Measurements from ENCODE around the gene CLSTN3. TPM values are rescaled to one million over a fixed set of nuclear protein-coding genes. Genes with fewer than 3 reads are reported as not detected.

Gene CLSTN3
- total and polyA plus RNA-seq, 10 of the 15 experiments (the other 5 are each of a cell fraction or from before 2014, with no cell fraction given): 0.09 to 35.9 (median 11.3) TPM

GRCh38 chr12:7128681-7129286 is 1.4 kb upstream of the CLSTN3 start, which contains the start of gene RBP5:
Gene RBP5 (minus strand): TSS chr12:7128889. CDS start chr12:7128775, 114 bp downstream.
- ATAC-seq (no peak), FAIRE-seq (no peak), DNase-seq (ENCODE audit: low read depth, low spot score) (no peak)
- Histone ChIP-seq H3K36me3 (ENCODE audit: control insufficient read depth in 2 of 2, insufficient read depth in 2 of 2, low read length in 1 of 2) (no peaks in the 10 kb centered on the region; a peak in 3 of 4 replicates), H3K9ac (ENCODE audit: control insufficient read depth, insufficient read depth, low read length) (no peak within 1 kb of the TSS), H3K4me1 (ENCODE audit: control insufficient read depth, insufficient read depth, low read length) (peaks cover 13% of the 10 kb centered on the region), H4K20me1 (ENCODE audit: control insufficient read depth, insufficient read depth) (no peaks in the 10 kb centered on the region), H3K27ac (ENCODE audit: control insufficient read depth, insufficient read depth) (no peak within 1 kb of the TSS; the same call in 1 of the 2 replicates), H2AFZ (ENCODE audit: control insufficient read depth, low read depth, low read length) (peak within 1 kb of the TSS; percentile 58), H3K27me3 (replicated peaks in 1 of 2; ENCODE audit: control insufficient read depth in 2 of 2, insufficient read depth in 2 of 2, low read length in 1 of 2) (no peaks in the 10 kb centered on the region), H3K4me2 (ENCODE audit: control insufficient read depth, insufficient read depth) (peak within 1 kb of the TSS; percentile 98), H3K79me2 (ENCODE audit: control insufficient read depth, insufficient read depth, low read length) (no peaks in the 10 kb centered on the region), H3K4me3 (peak within 1 kb of the TSS; percentile 85), H3K9me3 (replicated peaks; ENCODE audit: control insufficient read depth, insufficient read depth, low read length) (no peaks in the 10 kb centered on the region)
- CTCF ChIA-PET: no interaction called here
- POLR2A ChIA-PET: no interaction called here
- SMC1A ChIA-PET (ENCODE audit: uncharacterized antibody, unreplicated experiment): no interaction called here
- 83% methylated on average over 6 of the region's 7 CpGs for WGBS (ENCODE audit: insufficient coverage, insufficient replicate concordance, low lambda C conversion rate, missing lambda C conversion rate)
- TF ChIP-seq ZBED1 (IDR thresholded peaks at IDR 0.05; ENCODE audit: borderline replicate concordance) (no peak), MAX (IDR thresholded peaks at IDR 0.05; ENCODE audit: low read depth, low read length) (no peak), POU2F2 (IDR thresholded peaks at IDR 0.05; ENCODE audit: borderline replicate concordance, low read depth, low read length) (no peak), MTA2 (IDR thresholded peaks at IDR 0.05; ENCODE audit: low read depth) (no peak), SMAD5 (IDR thresholded peaks at IDR 0.05; ENCODE audit: low read depth) (no peak), MXI1 (IDR thresholded peaks at IDR 0.05; ENCODE audit: low read depth, low read length) (no peak), CBFB (IDR thresholded peaks at IDR 0.05; ENCODE audit: low read depth) (no peak), JUND (IDR thresholded peaks at IDR 0.05; ENCODE audit: low read depth, low read length) (no peak), NBN (IDR thresholded peaks at IDR 0.05) (no peak), BACH1 (IDR thresholded peaks at IDR 0.05; ENCODE audit: borderline replicate concordance) (no peak), MYC (IDR thresholded peaks at IDR 0.05; ENCODE audit: insufficient read depth, insufficient read length, insufficient replicate concordance, low read length, severe bottlenecking) (no peak), IKZF2 (IDR thresholded peaks at IDR 0.05) (no peak), SMAD1 (IDR thresholded peaks at IDR 0.05; ENCODE audit: low read depth, partially characterized antibody) (no peak), REST (IDR thresholded peaks at IDR 0.05; ENCODE audit: low read depth, low read length) (no peak), MEF2B (IDR thresholded peaks at IDR 0.05; ENCODE audit: partially characterized antibody, poor library complexity, severe bottlenecking) (no peak), SUPT20H (IDR thresholded peaks at IDR 0.05; ENCODE audit: borderline replicate concordance, control insufficient read depth, low read depth, low read length) (no peak)
- RAD21 ChIA-PET (ENCODE audit: unreplicated experiment): no interaction called here
- intact Hi-C loops (cut with micrococcal nuclease; ENCODE audit: unreplicated experiment): no loop called here
- BruUV-seq (replicated peaks): no TSS peak
- in situ Hi-C loops (cut with MboI): no loop called here
